Activated T-helper 2 cell treated with anti-CD3 and anti-CD28 coated beads, Interferon-gamma antibody, Interleukin-2, Interleukin-4, amounts not matched to agents 10 μg/mL and 5 μg/mL and 100 μg/mL, durations not matched to agents 14 hours and 24 hours and 36 hours (primary cell): ENCODE data around the gene MYO9A. TPM values are rescaled to one million over a fixed set of nuclear protein-coding genes. Genes with fewer than 3 reads are reported as not detected.

ENCODE experiments used
- DNase-seq: peaks from one replicate; pipeline ENCODE4 v3.0.0; 2021; ENCODE audit warnings: low spot score
- H3K27ac Mint-ChIP-seq: one replicate; pipeline ENCODE4 v1.8.0; 2021; ENCODE audit warnings: mixed read lengths
- H3K27me3 Mint-ChIP-seq: one replicate; pipeline ENCODE4 v1.8.0; 2021; ENCODE audit warnings: low read depth, mixed read lengths
- H3K36me3 Mint-ChIP-seq: one replicate; pipeline ENCODE4 v1.8.0; 2021; ENCODE audit warnings: low read depth, mixed read lengths
- H3K4me1 Mint-ChIP-seq: one replicate; pipeline ENCODE4 v1.8.0; 2021; ENCODE audit warnings: low read depth, mixed read lengths
- H3K4me3 Mint-ChIP-seq: one replicate; pipeline ENCODE4 v1.8.0; 2021; ENCODE audit warnings: low read depth, mild to moderate bottlenecking, moderate library complexity, mixed read lengths
- H3K9me3 Mint-ChIP-seq: one replicate; pipeline ENCODE4 v1.8.0; 2021; ENCODE audit warnings: mixed read lengths
- intact Hi-C: fragments of 100-400 bp; cut with micrococcal nuclease; formaldehyde crosslinking; loops from one replicate; pipeline ENCODE4 v1.15.1; 2023
- total RNA-seq: library from RNA; stranded (reverse); gene quantifications from 2 replicates; pipeline ENCODE4 v1.2.3, GENCODE V29; 2022

MYO9A gene
- total RNA-seq, 1 donor from 2014 or later = 26.2 TPM

- no peaks in the 10 kb centered on the region for H3K36me3 Mint-ChIP-seq
- no peak for DNase-seq
- no peaks in the 10 kb centered on the region for H3K27me3 Mint-ChIP-seq
- H3K27ac Mint-ChIP-seq = no peak overlapping the region
- intact Hi-C loops = no loop called here
- H3K9me3 Mint-ChIP-seq = no peaks in the 10 kb centered on the region
- no peak overlapping the region for H3K4me3 Mint-ChIP-seq
- peaks cover 2% of the 10 kb centered on the region for H3K4me1 Mint-ChIP-seq
Measured at GRCh38 chr15:72153269-72154000, 35.5 kb upstream of the MYO9A start.

GRCh38 chr15:72147418-72147817, 29.5 kb upstream of the MYO9A start:
- no peak overlapping the region for H3K4me3 Mint-ChIP-seq
- H3K4me1 Mint-ChIP-seq = no peaks in the 10 kb centered on the region
- no peak overlapping the region for H3K27ac Mint-ChIP-seq
- no peaks in the 10 kb centered on the region for H3K27me3 Mint-ChIP-seq
- intact Hi-C loops = no loop called here
- H3K9me3 Mint-ChIP-seq = no peaks in the 10 kb centered on the region
- DNase-seq = no peak
- no peaks in the 10 kb centered on the region for H3K36me3 Mint-ChIP-seq

GRCh38 chr15:72146934-72147333, 29.0 kb upstream of the MYO9A start:
- Mint-ChIP-seq H3K27me3 (no peaks in the 10 kb centered on the region), H3K27ac (no peak overlapping the region), H3K4me3 (no peak overlapping the region), H3K36me3 (no peaks in the 10 kb centered on the region), H3K4me1 (no peaks in the 10 kb centered on the region), H3K9me3 (no peaks in the 10 kb centered on the region)
- no peak for DNase-seq
- intact Hi-C loops = no loop called here

- Mint-ChIP-seq H3K4me3 (no peak overlapping the region), H3K36me3 (no peaks in the 10 kb centered on the region), H3K4me1 (peaks cover 5% of the 10 kb centered on the region), H3K27me3 (no peaks in the 10 kb centered on the region), H3K9me3 (no peaks in the 10 kb centered on the region), H3K27ac (no peak overlapping the region)
- intact Hi-C loops = no loop called here
- no peak for DNase-seq
Measured at GRCh38 chr15:72146221-72146620, 28.3 kb upstream of the MYO9A start.

GRCh38 chr15:72141171-72142084, 23.5 kb upstream of the MYO9A start:
- intact Hi-C loops = no loop called here
- Mint-ChIP-seq H3K36me3 (no peaks in the 10 kb centered on the region), H3K4me1 (peaks cover 5% of the 10 kb centered on the region), H3K4me3 (no peak overlapping the region), H3K9me3 (no peaks in the 10 kb centered on the region), H3K27me3 (no peaks in the 10 kb centered on the region), H3K27ac (no peak overlapping the region)
- DNase-seq = no peak

- peaks cover 5% of the 10 kb centered on the region for H3K4me1 Mint-ChIP-seq
- DNase-seq = no peak
- no peaks in the 10 kb centered on the region for H3K9me3 Mint-ChIP-seq
- intact Hi-C loops = no loop called here
- no peak overlapping the region for H3K4me3 Mint-ChIP-seq
- H3K36me3 Mint-ChIP-seq = no peaks in the 10 kb centered on the region
- H3K27ac Mint-ChIP-seq = no peak overlapping the region
- no peaks in the 10 kb centered on the region for H3K27me3 Mint-ChIP-seq
Measured at GRCh38 chr15:72140088-72140487, 22.1 kb upstream of the MYO9A start.

- DNase-seq = no peak
- Mint-ChIP-seq H3K4me1 (peaks cover 5% of the 10 kb centered on the region), H3K9me3 (no peaks in the 10 kb centered on the region), H3K36me3 (no peaks in the 10 kb centered on the region), H3K4me3 (no peak overlapping the region), H3K27me3 (peaks cover 1% of the 10 kb centered on the region), H3K27ac (no peak overlapping the region)
- intact Hi-C loops = no loop called here
Measured at GRCh38 chr15:72139667-72140066, 21.7 kb upstream of the MYO9A start.

- H3K4me1 Mint-ChIP-seq = peaks cover 2% of the 10 kb centered on the region
- no peak overlapping the region for H3K27ac Mint-ChIP-seq
- H3K4me3 Mint-ChIP-seq = no peak overlapping the region
- intact Hi-C loops = no loop called here
- no peaks in the 10 kb centered on the region for H3K36me3 Mint-ChIP-seq
- H3K9me3 Mint-ChIP-seq = no peaks in the 10 kb centered on the region
- H3K27me3 Mint-ChIP-seq = peaks cover 4% of the 10 kb centered on the region
- no peak for DNase-seq
Measured at GRCh38 chr15:72136170-72137051, 18.5 kb upstream of the MYO9A start.

- Mint-ChIP-seq H3K27me3 (peaks cover 4% of the 10 kb centered on the region), H3K9me3 (no peaks in the 10 kb centered on the region), H3K27ac (no peak overlapping the region), H3K4me1 (no peaks in the 10 kb centered on the region), H3K4me3 (no peak overlapping the region), H3K36me3 (no peaks in the 10 kb centered on the region)
- intact Hi-C loops = no loop called here
- DNase-seq = no peak
Measured at GRCh38 chr15:72135719-72136118, 17.8 kb upstream of the MYO9A start.

- Mint-ChIP-seq H3K27me3 (peaks cover 6% of the 10 kb centered on the region), H3K27ac (no peak overlapping the region), H3K36me3 (no peaks in the 10 kb centered on the region), H3K4me3 (no peak overlapping the region), H3K4me1 (no peaks in the 10 kb centered on the region), H3K9me3 (no peaks in the 10 kb centered on the region)
- intact Hi-C loops = no loop called here
- no peak for DNase-seq
Measured at GRCh38 chr15:72133211-72133610, 15.3 kb upstream of the MYO9A start.

GRCh38 chr15:72131922-72132321, 14.0 kb upstream of the MYO9A start:
- Mint-ChIP-seq H3K36me3 (no peaks in the 10 kb centered on the region), H3K27me3 (peaks cover 6% of the 10 kb centered on the region), H3K9me3 (no peaks in the 10 kb centered on the region), H3K4me3 (no peak overlapping the region), H3K4me1 (no peaks in the 10 kb centered on the region), H3K27ac (no peak overlapping the region)
- intact Hi-C loops = no loop called here
- DNase-seq = no peak

- Mint-ChIP-seq H3K27ac (no peak overlapping the region), H3K36me3 (no peaks in the 10 kb centered on the region), H3K9me3 (no peaks in the 10 kb centered on the region), H3K4me3 (no peak overlapping the region), H3K4me1 (no peaks in the 10 kb centered on the region), H3K27me3 (peaks cover 7% of the 10 kb centered on the region)
- intact Hi-C loops = no loop called here
- DNase-seq = no peak
Measured at GRCh38 chr15:72130272-72130671, 12.3 kb upstream of the MYO9A start.
